ENCODE data around the gene AP4M1. TPM values are rescaled to one million over a fixed set of nuclear protein-coding genes. Genes with fewer than 3 reads are reported as not detected.
"Not testable (repeated sequence)": the region's sequence is repeated elsewhere in the genome, so short reads cannot be mapped to it uniquely, and the experiment has no call there.

The AP4M1 gene
- total RNA-seq, 1 experiment from 2014 or later: 66.9 TPM

DNA sequence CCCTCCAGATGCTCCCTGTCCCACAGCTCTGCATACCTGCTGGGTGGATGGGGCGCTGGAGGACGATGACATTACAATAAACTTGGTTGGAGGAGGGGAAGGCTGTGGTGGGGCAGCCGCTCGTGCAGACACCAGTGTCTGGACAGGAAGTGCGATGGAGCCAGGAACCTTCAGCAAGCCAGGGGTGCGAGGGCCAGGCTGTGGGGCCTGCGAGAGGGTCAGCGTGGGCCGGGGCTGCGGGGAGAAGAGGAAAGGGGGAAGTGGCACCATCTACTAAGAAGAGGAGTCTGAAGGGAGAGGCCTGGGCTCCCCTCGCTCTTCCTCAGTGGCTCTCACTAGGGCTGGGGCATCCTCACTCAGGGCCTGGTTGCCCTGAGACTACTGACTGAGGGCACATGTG, 6.4 kb downstream of the AP4M1 start:
- no peak for DNase-seq (ENCODE audit: low spot score)

DNA sequence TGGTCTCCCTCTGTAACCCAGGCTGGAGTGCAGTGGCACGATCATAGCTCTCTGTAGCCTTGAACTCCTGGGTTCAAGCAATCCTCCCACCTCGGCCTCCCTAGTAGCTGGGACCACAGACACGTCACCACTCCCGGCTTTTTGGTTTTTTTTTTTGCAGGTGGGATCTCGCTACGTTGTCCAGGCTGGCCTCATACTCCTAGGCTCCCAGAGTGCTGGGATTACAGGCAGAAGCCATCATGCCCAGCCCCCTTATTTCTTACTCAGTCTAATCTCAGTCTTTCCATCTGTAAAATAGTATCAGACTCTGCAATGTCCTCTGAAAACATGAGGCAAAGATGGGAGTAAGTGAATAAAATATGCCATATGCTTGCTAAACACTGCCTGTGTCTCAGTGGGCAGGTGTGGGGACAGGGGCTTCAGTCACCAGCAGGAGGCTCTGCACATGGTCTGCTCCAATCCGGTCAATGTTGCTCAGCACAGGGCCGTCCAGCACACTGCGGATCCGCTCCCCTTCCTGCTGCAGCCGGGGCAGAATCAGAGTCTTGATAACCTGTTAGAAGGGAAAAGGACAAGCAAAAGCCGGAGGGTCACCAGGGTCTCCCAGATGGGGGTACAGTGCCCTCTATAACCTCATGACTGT, 8.2 kb downstream of the AP4M1 start:
- DNase-seq (ENCODE audit: low spot score): no peak

DNA sequence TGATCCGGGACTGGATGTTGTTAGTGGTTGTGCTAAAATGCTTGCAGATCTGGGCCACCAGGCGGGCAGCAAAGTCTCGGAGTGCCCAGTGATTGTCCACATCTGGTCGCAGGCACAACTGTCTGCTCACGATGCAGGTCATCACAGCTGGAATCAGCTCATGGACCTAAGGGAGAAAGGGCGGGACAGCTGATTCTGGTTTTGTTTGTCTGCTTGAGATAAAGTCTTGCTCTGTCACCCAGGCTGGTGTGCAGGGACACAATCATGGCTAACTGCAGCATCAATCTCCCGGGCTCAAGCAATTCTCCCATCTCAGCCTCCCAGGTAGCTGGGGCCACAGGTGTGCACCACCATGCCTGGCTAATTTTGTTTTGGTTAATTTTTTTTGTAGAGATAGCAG, 9.7 kb downstream of the AP4M1 start:
- no peak for DNase-seq (ENCODE audit: low spot score)

- DNase-seq (ENCODE audit: low spot score): no peak
These were observed 10.5 kb downstream of the AP4M1 start for GRCh38 chr7:100111914-100112313.

GRCh38 chr7:100115026-100115425, 13.6 kb downstream of the AP4M1 start:
- DNase-seq (ENCODE audit: low spot score): no peak

GRCh38 chr7:100118388-100119071, 17.1 kb downstream of the AP4M1 start:
- no peak for DNase-seq (ENCODE audit: low spot score)

GRCh38 chr7:100119072-100119969, 17.9 kb downstream of the AP4M1 start, which contains the start of the genes CNPY4 and TAF6:
CNPY4 (plus strand) TSS chr7:100119634; CDS start chr7:100119745, 111 bp downstream.
TAF6 (minus strand) TSS chr7:100119358; CDS start chr7:100114209, 5,149 bp downstream.
- DNase-seq (ENCODE audit: low spot score): peak; percentile 96

- DNase-seq (ENCODE audit: low spot score): peak; percentile 63
These were observed 18.7 kb downstream of the AP4M1 start for GRCh38 chr7:100119970-100120732.

- DNase-seq (ENCODE audit: low spot score): no peak
These were observed 19.2 kb downstream of the AP4M1 start for GRCh38 chr7:100120733-100121036.

DNA sequence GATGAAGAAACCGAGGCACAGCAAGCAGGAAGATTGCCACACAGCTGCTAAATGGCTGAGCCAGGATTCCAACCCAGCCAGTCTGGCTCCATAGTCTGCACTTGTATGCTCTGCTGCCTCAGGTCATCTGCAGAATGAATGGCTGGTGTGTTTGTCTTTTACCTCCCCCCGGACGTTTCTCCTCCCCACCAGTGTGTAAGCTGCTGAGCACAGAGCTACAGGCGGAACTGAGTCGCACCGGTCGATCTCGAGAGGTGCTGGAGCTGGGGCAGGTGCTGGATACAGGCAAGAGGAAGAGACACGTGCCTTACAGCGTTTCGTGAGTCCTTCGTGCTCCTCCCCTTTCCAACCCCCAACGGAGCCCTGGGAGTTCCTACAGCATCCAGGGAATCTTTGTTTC, 20.6 kb downstream of the AP4M1 start:
- no peak for DNase-seq (ENCODE audit: low spot score)

- DNase-seq (ENCODE audit: low spot score): no peak
These were observed 21.1 kb downstream of the AP4M1 start for GRCh38 chr7:100122568-100122967.

DNA sequence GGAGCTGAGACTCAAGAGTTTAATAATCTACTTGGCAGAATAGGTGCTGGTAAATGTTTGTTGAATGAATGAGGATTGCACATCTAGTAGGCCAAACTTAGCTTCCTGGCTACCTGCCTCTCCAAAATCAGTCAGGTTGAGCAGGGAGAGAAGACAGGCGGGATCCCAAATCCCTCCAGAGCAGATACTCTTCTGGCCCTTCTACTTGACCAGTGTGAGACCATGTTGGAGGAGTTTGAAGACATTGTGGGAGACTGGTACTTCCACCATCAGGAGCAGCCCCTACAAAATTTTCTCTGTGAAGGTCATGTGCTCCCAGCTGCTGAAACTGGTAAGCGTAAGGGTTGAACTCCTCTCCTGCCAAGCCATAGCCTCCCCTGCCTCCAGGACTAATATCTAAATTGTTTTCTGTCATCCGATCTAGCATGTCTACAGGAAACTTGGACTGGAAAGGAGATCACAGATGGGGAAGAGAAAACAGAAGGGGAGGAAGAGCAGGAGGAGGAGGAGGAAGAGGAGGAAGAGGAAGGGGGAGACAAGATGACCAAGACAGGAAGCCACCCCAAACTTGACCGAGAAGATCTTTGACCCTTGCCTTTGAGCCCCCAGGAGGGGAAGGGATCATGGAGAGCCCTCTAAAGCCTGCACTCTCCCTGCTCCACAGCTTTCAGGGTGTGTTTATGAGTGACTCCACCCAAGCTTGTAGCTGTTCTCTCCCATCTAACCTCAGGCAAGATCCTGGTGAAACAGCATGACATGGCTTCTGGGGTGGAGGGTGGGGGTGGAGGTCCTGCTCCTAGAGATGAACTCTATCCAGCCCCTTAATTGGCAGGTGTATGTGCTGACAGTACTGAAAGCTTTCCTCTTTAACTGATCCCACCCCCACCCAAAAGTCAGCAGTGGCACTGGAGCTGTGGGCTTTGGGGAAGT, 23.1 kb downstream of the AP4M1 start:
- DNase-seq (ENCODE audit: low spot score): no peak

DNA sequence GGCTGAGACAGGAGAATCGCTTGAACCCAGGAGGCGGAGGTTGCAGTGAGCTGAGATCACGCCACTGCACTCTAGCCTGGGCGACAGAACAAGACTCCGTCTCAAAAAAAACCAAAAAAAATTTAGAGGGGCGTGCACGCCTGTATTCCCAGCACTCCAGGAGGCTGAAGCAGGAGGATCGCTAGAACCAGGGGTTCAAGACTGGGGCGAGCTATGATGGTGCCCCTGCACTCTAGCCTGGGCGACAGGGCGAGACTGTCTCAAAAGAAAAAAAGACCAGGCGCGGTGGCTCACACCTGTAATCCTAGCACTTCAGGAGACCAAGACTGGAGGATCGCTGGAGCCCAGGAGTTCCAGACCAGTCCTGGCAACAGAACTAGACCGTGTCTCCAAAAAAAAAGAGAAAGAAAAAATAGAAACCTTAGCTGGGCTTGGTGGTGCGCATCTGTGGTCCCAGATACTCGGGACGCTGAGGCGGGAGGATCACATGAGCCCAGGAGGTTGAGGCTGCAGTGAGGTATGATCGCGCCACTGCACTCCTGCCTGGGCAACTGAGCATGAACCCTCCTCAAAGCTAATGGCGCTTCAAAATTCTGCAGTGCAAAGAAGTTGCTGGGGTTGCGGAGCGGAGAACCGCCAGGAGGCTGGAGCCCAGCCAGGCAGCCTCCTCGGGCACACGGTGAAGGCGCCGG, 24.9 kb downstream of the AP4M1 start:
- no peak for DNase-seq (ENCODE audit: low spot score)

GRCh38 chr7:100126931-100127865, 25.8 kb downstream of the AP4M1 start, which contains the start of gene MBLAC1:
MBLAC1 (plus strand) TSS chr7:100126967; CDS start chr7:100127396, 429 bp downstream.
- DNase-seq (ENCODE audit: low spot score): peak; percentile 88

DNA sequence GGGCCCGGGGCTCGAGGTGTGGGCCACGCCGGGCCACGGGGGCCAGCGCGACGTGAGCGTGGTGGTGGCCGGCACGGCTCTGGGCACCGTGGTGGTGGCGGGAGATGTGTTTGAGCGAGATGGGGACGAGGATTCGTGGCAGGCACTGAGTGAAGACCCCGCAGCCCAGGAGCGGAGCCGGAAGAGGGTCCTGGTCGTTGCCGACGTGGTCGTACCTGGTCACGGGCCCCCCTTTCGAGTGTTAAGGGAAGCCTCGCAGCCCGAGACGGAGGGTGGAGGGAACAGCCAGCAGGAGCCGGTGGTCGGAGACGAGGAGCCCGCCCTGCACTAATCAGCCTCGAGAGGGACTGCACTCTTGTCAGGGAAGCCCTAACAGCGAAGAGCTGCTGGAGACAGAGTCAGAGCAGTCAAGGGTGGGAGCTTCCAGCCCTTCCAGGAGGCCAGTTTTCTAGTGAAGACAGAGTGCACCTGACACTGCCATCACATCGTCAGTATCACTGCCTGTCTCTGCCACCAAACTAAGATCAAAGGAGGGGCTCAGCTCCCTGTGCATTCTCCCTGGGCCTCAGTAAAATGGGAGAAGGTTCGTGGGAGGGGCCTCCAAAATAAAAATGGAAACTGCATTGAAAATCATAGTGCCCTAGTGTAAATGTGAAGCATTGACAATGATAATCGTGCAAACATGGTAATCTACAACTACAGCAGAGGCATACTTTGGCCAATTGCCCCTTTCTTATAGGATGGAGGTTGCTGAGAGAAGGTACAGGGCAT, 26.6 kb downstream of the AP4M1 start:
- no peak for DNase-seq (ENCODE audit: low spot score)

DNA sequence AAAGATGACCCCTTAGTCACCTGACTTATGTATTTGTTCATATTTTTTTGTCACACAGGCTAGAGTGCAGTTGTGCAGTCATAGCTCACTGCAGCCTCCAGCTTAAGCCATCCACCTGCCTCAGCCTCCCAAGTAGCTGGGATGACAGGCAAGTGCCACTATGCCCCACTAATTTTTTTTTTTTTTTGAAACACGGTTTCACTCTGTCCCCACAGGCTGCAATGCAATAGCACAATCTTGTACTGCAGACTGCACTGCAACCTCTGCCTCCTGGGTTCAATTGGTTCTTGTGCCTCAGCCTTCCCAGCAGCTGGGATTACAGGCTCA, 27.2 kb downstream of the AP4M1 start:
- DNase-seq (ENCODE audit: low spot score): no peak

- DNase-seq (ENCODE audit: low spot score): not testable (repeated sequence)
These were observed 28.8 kb downstream of the AP4M1 start for GRCh38 chr7:100130220-100130607.

Measured in A172 (cell line).